Measurements from ENCODE around the gene LRP6. TPM values are rescaled to one million over a fixed set of nuclear protein-coding genes. Genes with fewer than 3 reads are reported as not detected.

LRP6 gene
- total and polyA plus RNA-seq, 10 of the 15 experiments (the other 5 are each of a cell fraction or from before 2014, with no cell fraction given): 1.5 to 14.9 (median 6.1) TPM

GRCh38 chr12:12305568-12306300 is 38.9 kb upstream of the LRP6 start:
- CTCF ChIA-PET: interaction anchor here (0.6 to 0.7 kb wide), 2 partner anchors 42 to 723 kb away, joined by 3 to 4 read pairs; no protein-coding TSS in a partner anchor
- in situ Hi-C loops (cut with MboI) (no loop called here), intact Hi-C loops (cut with micrococcal nuclease; ENCODE audit: unreplicated experiment) (no loop called here)
- H3K9me3 ChIP-seq (replicated peaks; ENCODE audit: control insufficient read depth, insufficient read depth, low read length): no peaks in the 10 kb centered on the region; the same call in 2 of the 3 replicates
- ATAC-seq (no peak), FAIRE-seq (peak; percentile 54), DNase-seq (ENCODE audit: low read depth, low spot score) (no peak)
- H3K27me3 ChIP-seq (replicated peaks in 1 of 2; ENCODE audit: control insufficient read depth in 2 of 2, insufficient read depth in 2 of 2, low read length in 1 of 2): no peaks in the 10 kb centered on the region
- no peak overlapping the region for H2AFZ ChIP-seq (ENCODE audit: control insufficient read depth, low read depth, low read length)
- no peak overlapping the region for H3K9ac ChIP-seq (ENCODE audit: control insufficient read depth, insufficient read depth, low read length)
- no peak overlapping the region for H3K4me2 ChIP-seq (ENCODE audit: control insufficient read depth, insufficient read depth)
- H3K27ac ChIP-seq (ENCODE audit: control insufficient read depth, insufficient read depth): no peak overlapping the region
- no peaks in the 10 kb centered on the region for H3K79me2 ChIP-seq (ENCODE audit: control insufficient read depth, insufficient read depth, low read length)
- no peaks in the 10 kb centered on the region for H3K36me3 ChIP-seq (ENCODE audit: control insufficient read depth in 2 of 2, insufficient read depth in 2 of 2, low read length in 1 of 2)
- POLR2A ChIA-PET: no interaction called here
- BruUV-seq (replicated peaks): no TSS peak
- no peaks in the 10 kb centered on the region for H3K4me1 ChIP-seq (ENCODE audit: control insufficient read depth, insufficient read depth, low read length)
- SMC1A ChIA-PET (ENCODE audit: uncharacterized antibody, unreplicated experiment): interaction anchor here (1.1 kb wide), 1 partner anchor 72 kb away, joined by 3 read pairs; no protein-coding TSS in a partner anchor
- no peaks in the 10 kb centered on the region for H4K20me1 ChIP-seq (ENCODE audit: control insufficient read depth, insufficient read depth)
- 40% methylated on average over 7 of the region's 7 CpGs for WGBS (ENCODE audit: insufficient coverage, insufficient replicate concordance, low lambda C conversion rate, missing lambda C conversion rate)
- H3K4me3 ChIP-seq: no peak overlapping the region
- RAD21 ChIA-PET (ENCODE audit: unreplicated experiment): no interaction called here
- no peak for TF ChIP-seq NKRF (conservative IDR thresholded peaks at IDR 0.05)
- TF ChIP-seq RAD51 (IDR thresholded peaks at IDR 0.05): no peak
- no peak for TF ChIP-seq CEBPB (IDR thresholded peaks at IDR 0.05; ENCODE audit: borderline replicate concordance in 1 of 2, low read depth in 2 of 2, low read length in 2 of 2)
- TF ChIP-seq ZBTB40 (IDR thresholded peaks at IDR 0.05; ENCODE audit: borderline replicate concordance): no peak
- no peak for TF ChIP-seq RELA (IDR thresholded peaks at IDR 0.05; ENCODE audit: borderline replicate concordance, partially characterized antibody)
- no peak for TF ChIP-seq RFX5 (IDR thresholded peaks at IDR 0.05; ENCODE audit: low read depth, low read length)
- TF ChIP-seq BACH1 (IDR thresholded peaks at IDR 0.05; ENCODE audit: borderline replicate concordance): no peak
- no peak for TF ChIP-seq MXI1 (IDR thresholded peaks at IDR 0.05; ENCODE audit: low read depth, low read length)
- no peak for TF ChIP-seq ZNF274 (IDR thresholded peaks at IDR 0.05; ENCODE audit: insufficient read depth, insufficient read length)
- no peak for TF ChIP-seq MTA2 (IDR thresholded peaks at IDR 0.05; ENCODE audit: low read depth)
- no peak for TF ChIP-seq SMAD5 (IDR thresholded peaks at IDR 0.05; ENCODE audit: low read depth)
- TF ChIP-seq SMARCA5 (IDR thresholded peaks at IDR 0.05): no peak
- TF ChIP-seq TARDBP (IDR thresholded peaks at IDR 0.05; ENCODE audit: borderline replicate concordance): no peak
- TF ChIP-seq MEF2B (IDR thresholded peaks at IDR 0.05; ENCODE audit: partially characterized antibody, poor library complexity, severe bottlenecking): no peak
- TF ChIP-seq CBFB (IDR thresholded peaks at IDR 0.05; ENCODE audit: low read depth): no peak
- TF ChIP-seq RCOR1 (conservative IDR thresholded peaks at IDR 0.05; ENCODE audit: low read depth, low read length): no peak
- no peak for TF ChIP-seq POU2F2 (IDR thresholded peaks at IDR 0.05; ENCODE audit: borderline replicate concordance, low read depth, low read length)

Measured in GM12878 (cell line).